ENCODE measurements around the gene PLEKHB1.

- TF ChIP-seq POLR2A (IDR thresholded peaks at IDR 0.05; ENCODE audit: low read depth) (no peak), CTCF (IDR thresholded peaks at IDR 0.05) (no peak), EP300 (IDR thresholded peaks at IDR 0.05) (no peak)
Measured at GRCh38 chr11:73662445-73663157, 16.2 kb downstream of the PLEKHB1 start.

All from esophagus muscularis mucosa (tissue), 4 donors.